HUES64 (cell line): ENCODE measurements around the gene CCR1. TPM values are rescaled to one million over a fixed set of nuclear protein-coding genes. Genes with fewer than 3 reads are reported as not detected.

Experiments used
- H3K27ac ChIP-seq: 2 replicates; pipeline ENCODE4 v1.7.0; 2013; ENCODE audit warnings: low read depth, low read length, inconsistent platforms
- H3K27me3 ChIP-seq: 2 replicates; pipeline ENCODE4 v1.6.1; 2013; ENCODE audit warnings: mild to moderate bottlenecking, low read length; ENCODE audit not compliant: insufficient read depth
- H3K36me3 ChIP-seq: 2 replicates; pipeline ENCODE4 v1.6.1; 2013; ENCODE audit warnings: mild to moderate bottlenecking, low read length; ENCODE audit not compliant: insufficient read depth
- H3K4me1 ChIP-seq: 2 replicates; pipeline ENCODE4 v1.6.1; 2013; ENCODE audit warnings: mild to moderate bottlenecking, low read length, moderate library complexity; ENCODE audit not compliant: insufficient read depth
- H3K4me3 ChIP-seq: 2 replicates; pipeline ENCODE4 v1.5.1; 2013; ENCODE audit warnings: mild to moderate bottlenecking, low read length, moderate library complexity
- H3K9ac ChIP-seq: 2 replicates; pipeline ENCODE4 v1.6.1; 2013; ENCODE audit warnings: mild to moderate bottlenecking, low read depth, low read length
- H3K9me3 ChIP-seq: 2 replicates; pipeline ENCODE4 v1.6.1; 2013; ENCODE audit warnings: low read depth, low read length; ENCODE audit not compliant: insufficient read depth
- WGBS: fragments of 150-250, 120-280 bp; methylation state at CpG from one replicate; pipeline ENCODE4 v1.1.7; 2013; ENCODE audit warnings: missing lambda C conversion rate; 5-methylcytosine and 5-hydroxymethylcytosine counted together
- polyA plus RNA-seq, 2 experiments: library from polyadenylated mRNA; stranded (reverse); fragments of 50-300 nt; gene quantifications; one replicate each; pipeline ENCODE4 v1.2.3, GENCODE V29; 2013

CCR1 gene
- 0.10 TPM for polyA plus RNA-seq (2013, experiment 1 of 2)
- polyA plus RNA-seq (2013, experiment 2 of 2), result 0.13 TPM

DNA sequence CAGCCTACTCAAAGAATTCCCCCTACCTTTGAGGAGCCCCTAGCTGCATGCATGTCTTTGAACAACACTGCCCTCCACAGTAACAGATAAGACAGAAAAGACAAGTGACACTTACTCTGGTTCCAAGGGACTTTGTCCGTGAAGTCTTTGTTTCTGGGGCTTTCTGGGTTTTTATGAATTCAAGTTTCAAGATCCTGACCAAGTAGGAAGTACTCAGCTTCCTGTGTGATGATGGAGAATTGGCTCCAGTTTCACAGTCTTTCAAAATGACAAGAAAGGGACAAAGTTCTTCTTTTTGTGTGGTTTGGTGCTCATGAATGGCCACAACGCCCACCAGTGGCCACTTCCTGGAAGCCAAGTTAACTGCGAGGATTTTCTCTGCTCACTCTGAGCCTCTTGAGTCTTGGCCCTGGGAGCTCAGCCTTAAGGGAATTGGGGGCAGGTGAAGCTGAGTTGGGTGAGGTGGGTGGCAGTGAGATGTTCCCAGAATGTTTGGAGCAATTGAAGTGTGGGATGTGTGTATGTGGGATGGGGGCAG lies at the start of gene CCR1:
Gene CCR1 (minus strand): TSS at position 147 of the 538 bp plus-strand sequence. CDS start 4,000 bp downstream, outside the sequence.
- H3K36me3 ChIP-seq, result no peaks in the 10 kb centered on the region
- no peak within 1 kb of the TSS for H3K9ac ChIP-seq
- H3K27ac ChIP-seq, result no peak within 1 kb of the TSS
- no peak within 1 kb of the TSS for H3K4me3 ChIP-seq
- WGBS, result 48% methylated on average over 3 of the region's 3 CpGs
- no peaks in the 10 kb centered on the region for H3K27me3 ChIP-seq
- H3K4me1 ChIP-seq, result peaks cover 9% of the 10 kb centered on the region; the same call in 1 of the 2 replicates
- H3K9me3 ChIP-seq, result no peaks in the 10 kb centered on the region

GRCh38 chr3:46252980-46253379 lies 44.9 kb upstream of the CCR1 start:
- H3K27ac ChIP-seq, result no peak overlapping the region
- H3K9ac ChIP-seq, result no peak overlapping the region
- peaks cover 6% of the 10 kb centered on the region; the same call in 1 of the 2 replicates for H3K9me3 ChIP-seq
- H3K27me3 ChIP-seq, result no peaks in the 10 kb centered on the region
- WGBS, result 86% methylated on average over 1 of the region's 1 CpG
- H3K4me1 ChIP-seq, result no peaks in the 10 kb centered on the region
- H3K36me3 ChIP-seq, result no peaks in the 10 kb centered on the region
- H3K4me3 ChIP-seq, result no peak overlapping the region

- Histone ChIP-seq H3K4me3 (no peak overlapping the region), H3K27me3 (no peaks in the 10 kb centered on the region), H3K4me1 (no peaks in the 10 kb centered on the region), H3K9me3 (no peaks in the 10 kb centered on the region), H3K36me3 (no peaks in the 10 kb centered on the region), H3K9ac (no peak overlapping the region), H3K27ac (no peak overlapping the region)
- 93% methylated on average over 3 of the region's 3 CpGs for WGBS
Observed at GRCh38 chr3:46245146-46245545, 37.0 kb upstream of the CCR1 start.

- H3K27me3 ChIP-seq, result no peaks in the 10 kb centered on the region
- no peaks in the 10 kb centered on the region for H3K36me3 ChIP-seq
- no peak overlapping the region for H3K9ac ChIP-seq
- no peaks in the 10 kb centered on the region for H3K9me3 ChIP-seq
- H3K4me3 ChIP-seq, result no peak overlapping the region
- peaks cover 10% of the 10 kb centered on the region; the same call in 1 of the 2 replicates for H3K4me1 ChIP-seq
- no peak overlapping the region for H3K27ac ChIP-seq
- WGBS, result 94% methylated on average over 2 of the region's 2 CpGs
Observed at GRCh38 chr3:46243560-46243959, 35.4 kb upstream of the CCR1 start.

- no peaks in the 10 kb centered on the region for H3K27me3 ChIP-seq
- H3K4me3 ChIP-seq, result no peak within 1 kb of the TSS
- no peaks in the 10 kb centered on the region for H3K9me3 ChIP-seq
- WGBS, result 89% methylated on average over 4 of the region's 4 CpGs
- no peak within 1 kb of the TSS for H3K9ac ChIP-seq
- no peaks in the 10 kb centered on the region for H3K36me3 ChIP-seq
- no peak within 1 kb of the TSS for H3K27ac ChIP-seq
- H3K4me1 ChIP-seq, result peaks cover 10% of the 10 kb centered on the region; the same call in 1 of the 2 replicates
Observed at GRCh38 chr3:46242120-46242519, 34.0 kb upstream of the CCR1 start, which contains the start of gene CCR3. TSS of gene CCR3 (plus strand) at chr3:46242460. CDS start at chr3:46265159, 22,699 bp downstream.

GRCh38 chr3:46239952-46240351 lies 31.8 kb upstream of the CCR1 start:
- no peaks in the 10 kb centered on the region for H3K27me3 ChIP-seq
- peaks cover 10% of the 10 kb centered on the region; the same call in 1 of the 2 replicates for H3K4me1 ChIP-seq
- H3K36me3 ChIP-seq, result no peaks in the 10 kb centered on the region
- no peak overlapping the region for H3K9ac ChIP-seq
- WGBS, result 78% methylated on average over 2 of the region's 2 CpGs
- H3K9me3 ChIP-seq, result no peaks in the 10 kb centered on the region
- H3K27ac ChIP-seq, result no peak overlapping the region
- no peak overlapping the region for H3K4me3 ChIP-seq

- Histone ChIP-seq H3K27me3 (no peaks in the 10 kb centered on the region), H3K9ac (no peak overlapping the region), H3K4me3 (no peak overlapping the region), H3K27ac (no peak overlapping the region), H3K36me3 (no peaks in the 10 kb centered on the region), H3K4me1 (peaks cover 10% of the 10 kb centered on the region; the same call in 1 of the 2 replicates), H3K9me3 (no peaks in the 10 kb centered on the region)
- 85% methylated on average over 3 of the region's 3 CpGs for WGBS
Observed at GRCh38 chr3:46239301-46239938, 31.3 kb upstream of the CCR1 start.

- Histone ChIP-seq H3K4me3 (no peak overlapping the region), H3K9me3 (no peaks in the 10 kb centered on the region), H3K36me3 (no peaks in the 10 kb centered on the region), H3K4me1 (peaks cover 10% of the 10 kb centered on the region; the same call in 1 of the 2 replicates), H3K27me3 (no peaks in the 10 kb centered on the region), H3K27ac (no peak overlapping the region), H3K9ac (no peak overlapping the region)
- 87% methylated on average over 4 of the region's 4 CpGs for WGBS
Observed at GRCh38 chr3:46238386-46238785, 30.3 kb upstream of the CCR1 start.

DNA sequence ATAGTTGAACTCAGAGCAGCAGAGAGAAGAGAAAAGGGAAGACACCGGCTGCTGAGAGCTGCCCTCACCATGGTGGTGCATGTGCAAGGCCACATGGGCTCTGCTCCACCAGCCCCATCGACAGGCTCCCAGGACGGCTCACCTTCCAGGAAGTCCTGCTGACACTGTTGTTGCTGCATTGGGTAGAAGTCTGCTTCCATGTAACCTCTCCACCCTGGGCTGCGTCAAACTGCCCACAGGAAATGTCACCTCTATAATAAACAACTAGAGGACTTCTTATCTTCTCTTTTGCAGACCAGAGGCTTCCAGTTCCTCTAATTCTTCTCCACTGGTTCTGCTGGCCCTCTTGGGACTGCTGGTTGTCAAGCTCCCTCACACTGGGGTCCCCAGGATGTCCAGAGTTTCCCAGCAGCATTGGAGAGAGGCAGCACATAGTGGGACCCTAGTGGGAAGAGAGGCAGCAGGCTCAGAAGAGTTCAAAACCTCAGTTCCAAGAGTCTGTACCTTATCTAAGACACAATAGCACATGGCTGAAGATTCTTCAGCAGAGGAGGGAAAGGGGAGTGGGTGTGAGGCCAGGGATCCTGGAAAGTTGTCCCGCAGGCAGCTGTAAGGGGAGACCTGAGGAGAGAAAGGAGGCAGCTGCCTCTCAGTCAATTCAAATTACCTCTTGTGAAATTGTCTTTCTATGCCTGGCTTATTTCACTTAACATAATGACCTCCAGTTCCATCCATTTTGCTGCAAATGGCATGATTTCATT lies 28.4 kb upstream of the CCR1 start:
- Histone ChIP-seq H3K4me1 (peaks cover 10% of the 10 kb centered on the region; the same call in 1 of the 2 replicates), H3K9me3 (no peaks in the 10 kb centered on the region), H3K27me3 (no peaks in the 10 kb centered on the region), H3K27ac (no peak overlapping the region), H3K9ac (no peak overlapping the region), H3K4me3 (no peak overlapping the region), H3K36me3 (no peaks in the 10 kb centered on the region)
- WGBS, result 90% methylated on average over 5 of the region's 5 CpGs

- Histone ChIP-seq H3K4me3 (no peak overlapping the region), H3K27ac (no peak overlapping the region), H3K4me1 (peaks cover 10% of the 10 kb centered on the region; the same call in 1 of the 2 replicates), H3K9ac (no peak overlapping the region), H3K27me3 (no peaks in the 10 kb centered on the region), H3K9me3 (no peaks in the 10 kb centered on the region), H3K36me3 (no peaks in the 10 kb centered on the region)
- WGBS, result 93% methylated on average over 2 of the region's 2 CpGs
Observed at GRCh38 chr3:46235425-46235824, 27.3 kb upstream of the CCR1 start.

DNA sequence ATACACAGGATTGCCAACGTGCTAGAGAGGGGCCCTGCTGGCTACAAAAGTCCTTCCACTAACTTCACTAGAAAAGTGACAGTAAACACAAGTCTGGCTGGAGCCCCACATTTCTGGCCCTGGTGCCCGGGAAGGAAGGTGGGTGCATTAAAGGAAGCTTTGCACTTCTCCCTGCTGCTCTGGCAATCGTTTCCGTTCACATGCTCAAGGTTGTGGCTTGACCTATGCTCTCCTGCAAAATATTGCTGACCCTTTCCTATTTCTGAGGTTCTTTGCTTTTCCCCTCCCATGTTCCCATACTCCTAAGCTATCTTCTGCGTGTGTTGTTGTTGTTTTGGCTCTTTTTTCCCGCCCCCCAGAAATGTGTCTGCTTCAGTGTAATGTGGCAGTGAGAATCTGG lies 25.1 kb upstream of the CCR1 start:
- H3K9me3 ChIP-seq, result no peaks in the 10 kb centered on the region

More for the DNA sequence above, 25.1 kb upstream of the CCR1 start:
- no peak overlapping the region for H3K4me3 ChIP-seq
- 94% methylated on average over 5 of the region's 6 CpGs for WGBS
- H3K4me1 ChIP-seq, result no peaks in the 10 kb centered on the region
- H3K27me3 ChIP-seq, result 0 out of 2 replicates have a peak, but pooled peaks cover 2% of the 10 kb centered on the region
- no peaks in the 10 kb centered on the region for H3K36me3 ChIP-seq
- H3K9ac ChIP-seq, result no peak overlapping the region
- no peak overlapping the region for H3K27ac ChIP-seq
